Hepatocyte (in vitro differentiated cells): ENCODE measurements around the gene MCL1.

ENCODE experiments used
- EZH2 ChIP-seq: fragments of 200-600 bp; sonication (generic); IDR thresholded peaks from 2 replicates; pipeline ENCODE4 v1.6.1; 2016; ENCODE audit warnings: antibody characterized with exemption, mild to moderate bottlenecking, borderline replicate concordance
- TF ChIP-seq, protein P1 (sequence below): fragments of 200-600 bp; sonication (generic); IDR thresholded peaks from 2 replicates; pipeline ENCODE4 v1.5.1; 2016; ENCODE audit warnings: antibody characterized with exemption, mild to moderate bottlenecking; ENCODE audit not compliant: poor library complexity

DNA sequence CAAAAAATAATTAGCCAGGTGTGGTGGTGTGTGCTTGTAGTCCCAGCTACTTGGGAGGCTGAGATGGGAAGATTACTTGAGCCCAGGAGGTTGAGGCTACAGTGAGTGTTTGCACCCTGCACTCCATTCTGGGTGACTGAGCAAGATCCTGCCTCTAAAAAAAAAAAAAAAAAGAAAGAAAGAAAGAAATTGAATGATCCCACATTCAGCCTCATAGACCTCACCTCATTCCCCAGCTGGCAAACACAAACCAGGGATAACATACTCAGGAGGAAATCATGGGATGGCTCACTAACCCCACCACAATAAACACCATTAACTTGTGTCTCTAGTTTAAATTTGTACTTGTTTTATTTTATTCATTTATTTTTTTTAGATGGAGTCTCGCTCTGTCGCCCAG lies 41.5 kb upstream of the MCL1 start:
- TF ChIP-seq, protein P1, sequence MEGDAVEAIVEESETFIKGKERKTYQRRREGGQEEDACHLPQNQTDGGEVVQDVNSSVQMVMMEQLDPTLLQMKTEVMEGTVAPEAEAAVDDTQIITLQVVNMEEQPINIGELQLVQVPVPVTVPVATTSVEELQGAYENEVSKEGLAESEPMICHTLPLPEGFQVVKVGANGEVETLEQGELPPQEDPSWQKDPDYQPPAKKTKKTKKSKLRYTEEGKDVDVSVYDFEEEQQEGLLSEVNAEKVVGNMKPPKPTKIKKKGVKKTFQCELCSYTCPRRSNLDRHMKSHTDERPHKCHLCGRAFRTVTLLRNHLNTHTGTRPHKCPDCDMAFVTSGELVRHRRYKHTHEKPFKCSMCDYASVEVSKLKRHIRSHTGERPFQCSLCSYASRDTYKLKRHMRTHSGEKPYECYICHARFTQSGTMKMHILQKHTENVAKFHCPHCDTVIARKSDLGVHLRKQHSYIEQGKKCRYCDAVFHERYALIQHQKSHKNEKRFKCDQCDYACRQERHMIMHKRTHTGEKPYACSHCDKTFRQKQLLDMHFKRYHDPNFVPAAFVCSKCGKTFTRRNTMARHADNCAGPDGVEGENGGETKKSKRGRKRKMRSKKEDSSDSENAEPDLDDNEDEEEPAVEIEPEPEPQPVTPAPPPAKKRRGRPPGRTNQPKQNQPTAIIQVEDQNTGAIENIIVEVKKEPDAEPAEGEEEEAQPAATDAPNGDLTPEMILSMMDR, result no peak
- TF ChIP-seq EZH2, result no peak
